Fibroblast of lung (primary cell): ENCODE measurements around the gene C8G. TPM values are rescaled to one million over a fixed set of nuclear protein-coding genes. Genes with fewer than 3 reads are reported as not detected.

Experiments
- DNase-seq, 2 donors: peaks; one replicate each; pipeline versions ENCODE4 v3.0.0 to v3.0.0-alpha.2; 2010; ENCODE audit warnings: low read depth in 2 of 2
- H2AFZ ChIP-seq: 2 replicates; pipeline ENCODE4 v1.5.1; 2012; ENCODE audit warnings: low read length, control low read depth, inconsistent platforms
- H3K27ac ChIP-seq: 2 replicates; pipeline ENCODE4 v1.5.1; 2011; ENCODE audit warnings: low read length, control low read depth; ENCODE audit not compliant: insufficient read depth
- H3K27me3 ChIP-seq: 2 replicates; pipeline ENCODE4 v1.5.1; 2011; ENCODE audit warnings: mild to moderate bottlenecking, low read length; ENCODE audit not compliant: control insufficient read depth, insufficient read depth
- H3K36me3 ChIP-seq: 2 replicates; pipeline ENCODE4 v1.5.1; 2011; ENCODE audit warnings: low read length; ENCODE audit not compliant: control insufficient read depth, insufficient read depth
- H3K4me1 ChIP-seq: 2 replicates; pipeline ENCODE4 v1.5.1; 2011; ENCODE audit warnings: low read length; ENCODE audit not compliant: control insufficient read depth, insufficient read depth; ENCODE audit errors: extremely low read depth
- H3K4me2 ChIP-seq: 2 replicates; pipeline ENCODE4 v1.5.1; 2011; ENCODE audit warnings: low read length, control low read depth; ENCODE audit not compliant: insufficient read depth; ENCODE audit errors: extremely low read depth
- H3K4me3 ChIP-seq, 4 experiments: fragments of 200-600 bp in 1 of 4; sonication (generic) in 1 of 4; replicated peaks in 1 of 4; 2 replicates each; pipeline ENCODE4 v1.5.1; 2011 to 2016; ENCODE audit warnings: low read length in 4 of 4, low read depth in 3 of 4, mild to moderate bottlenecking in 3 of 4, control low read depth in 2 of 4, inconsistent platforms in 1 of 4, mixed read lengths in 1 of 4; ENCODE audit not compliant: insufficient read depth in 1 of 4; ENCODE audit errors: control extremely low read depth in 1 of 4
- H3K79me2 ChIP-seq: 2 replicates; pipeline ENCODE4 v1.5.1; 2012; ENCODE audit warnings: mild to moderate bottlenecking, low read length, inconsistent platforms; ENCODE audit not compliant: control insufficient read depth, insufficient read depth
- H3K9ac ChIP-seq: 2 replicates; pipeline ENCODE4 v1.5.1; 2011; ENCODE audit warnings: mild to moderate bottlenecking, low read length, control low read depth; ENCODE audit not compliant: insufficient read depth
- H3K9me3 ChIP-seq: 2 replicates; pipeline ENCODE4 v1.5.1; 2012; ENCODE audit warnings: low read depth, low read length; ENCODE audit not compliant: control insufficient read depth, insufficient read depth
- H4K20me1 ChIP-seq: 2 replicates; pipeline ENCODE4 v1.5.1; 2011; ENCODE audit warnings: low read length; ENCODE audit not compliant: control insufficient read depth, insufficient read depth; ENCODE audit errors: extremely low read depth
- EZH2 ChIP-seq: IDR thresholded peaks from 2 replicates; pipeline ENCODE4 v1.5.1; 2012; ENCODE audit warnings: low read length, control low read depth, mild to moderate bottlenecking; ENCODE audit errors: missing control alignments
- polyA plus RNA-seq, 2 donors: library from polyadenylated mRNA; depleted of rRNA in 1 of 2; stranded (reverse) in 1 of 2; unstranded in 1 of 2; fragments of >200 nt; gene quantifications; 2 replicates each; pipeline ENCODE4 v1.2.1, GENCODE V29; 2011 to 2012; ENCODE audit warnings: missing spikeins in 1 of 2
- total RNA-seq: library from RNA; depleted of rRNA; stranded (reverse); fragments of >200 nt; gene quantifications from 2 replicates; pipeline ENCODE4 v1.2.1, GENCODE V29; 2014
- TF ChIP-seq, protein P1 (sequence below), 2 donors: IDR thresholded peaks in 1 of 2; conservative IDR thresholded peaks in 1 of 2; 1 replicate in 1 of 2; 2 replicates in 1 of 2; pipeline ENCODE4 v1.5.1; 2011 to 2012; ENCODE audit warnings: low read length in 2 of 2, control low read depth in 1 of 2, inconsistent platforms in 1 of 2, low read depth in 1 of 2, mild to moderate bottlenecking in 1 of 2

C8G gene
- total and polyA plus RNA-seq, 2 donors (not counting 1 experiment from before 2014, with no cell fraction given): 0.40 to 1.2 TPM

DNA sequence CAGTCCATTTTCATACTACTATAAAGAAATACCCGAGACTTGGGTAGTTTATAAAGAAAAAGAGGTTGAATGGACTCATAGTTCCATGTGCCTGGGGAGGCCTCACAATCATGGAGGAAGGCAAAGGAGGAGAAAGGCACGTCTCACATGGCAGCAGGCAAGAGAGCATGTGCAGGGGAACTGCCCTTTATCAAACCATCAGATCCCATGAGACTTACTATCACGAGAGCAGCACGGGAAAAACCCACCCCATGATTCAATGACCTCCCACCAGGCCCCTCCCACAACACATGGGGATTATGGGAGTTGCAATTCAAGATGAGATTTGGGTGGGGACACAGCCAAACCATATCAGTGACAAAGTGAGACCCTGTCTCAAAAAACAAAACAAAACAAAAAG is 38.8 kb upstream of the C8G start:
- H3K4me3 ChIP-seq: no peak overlapping the region
- DNase-seq: no peak
- no peaks in the 10 kb centered on the region for H3K27me3 ChIP-seq
- peaks cover 13% of the 10 kb centered on the region for H3K36me3 ChIP-seq
- no peak for TF ChIP-seq EZH2
- TF ChIP-seq, protein P1, sequence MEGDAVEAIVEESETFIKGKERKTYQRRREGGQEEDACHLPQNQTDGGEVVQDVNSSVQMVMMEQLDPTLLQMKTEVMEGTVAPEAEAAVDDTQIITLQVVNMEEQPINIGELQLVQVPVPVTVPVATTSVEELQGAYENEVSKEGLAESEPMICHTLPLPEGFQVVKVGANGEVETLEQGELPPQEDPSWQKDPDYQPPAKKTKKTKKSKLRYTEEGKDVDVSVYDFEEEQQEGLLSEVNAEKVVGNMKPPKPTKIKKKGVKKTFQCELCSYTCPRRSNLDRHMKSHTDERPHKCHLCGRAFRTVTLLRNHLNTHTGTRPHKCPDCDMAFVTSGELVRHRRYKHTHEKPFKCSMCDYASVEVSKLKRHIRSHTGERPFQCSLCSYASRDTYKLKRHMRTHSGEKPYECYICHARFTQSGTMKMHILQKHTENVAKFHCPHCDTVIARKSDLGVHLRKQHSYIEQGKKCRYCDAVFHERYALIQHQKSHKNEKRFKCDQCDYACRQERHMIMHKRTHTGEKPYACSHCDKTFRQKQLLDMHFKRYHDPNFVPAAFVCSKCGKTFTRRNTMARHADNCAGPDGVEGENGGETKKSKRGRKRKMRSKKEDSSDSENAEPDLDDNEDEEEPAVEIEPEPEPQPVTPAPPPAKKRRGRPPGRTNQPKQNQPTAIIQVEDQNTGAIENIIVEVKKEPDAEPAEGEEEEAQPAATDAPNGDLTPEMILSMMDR (conservative IDR thresholded peaks at IDR 0.05 in 1 of 2, IDR thresholded peaks at IDR 0.05 in 1 of 2; ENCODE audit: low read depth in 1 of 2, low read length in 2 of 2): no peak
- no peak overlapping the region for H2AFZ ChIP-seq
- H3K27ac ChIP-seq: no peak overlapping the region
- H3K9me3 ChIP-seq: no peaks in the 10 kb centered on the region
- no peak overlapping the region for H3K9ac ChIP-seq
- H3K4me2 ChIP-seq: no peak overlapping the region
- peaks cover 13% of the 10 kb centered on the region for H3K4me1 ChIP-seq
- no peaks in the 10 kb centered on the region for H4K20me1 ChIP-seq
- H3K79me2 ChIP-seq: no peaks in the 10 kb centered on the region

DNA sequence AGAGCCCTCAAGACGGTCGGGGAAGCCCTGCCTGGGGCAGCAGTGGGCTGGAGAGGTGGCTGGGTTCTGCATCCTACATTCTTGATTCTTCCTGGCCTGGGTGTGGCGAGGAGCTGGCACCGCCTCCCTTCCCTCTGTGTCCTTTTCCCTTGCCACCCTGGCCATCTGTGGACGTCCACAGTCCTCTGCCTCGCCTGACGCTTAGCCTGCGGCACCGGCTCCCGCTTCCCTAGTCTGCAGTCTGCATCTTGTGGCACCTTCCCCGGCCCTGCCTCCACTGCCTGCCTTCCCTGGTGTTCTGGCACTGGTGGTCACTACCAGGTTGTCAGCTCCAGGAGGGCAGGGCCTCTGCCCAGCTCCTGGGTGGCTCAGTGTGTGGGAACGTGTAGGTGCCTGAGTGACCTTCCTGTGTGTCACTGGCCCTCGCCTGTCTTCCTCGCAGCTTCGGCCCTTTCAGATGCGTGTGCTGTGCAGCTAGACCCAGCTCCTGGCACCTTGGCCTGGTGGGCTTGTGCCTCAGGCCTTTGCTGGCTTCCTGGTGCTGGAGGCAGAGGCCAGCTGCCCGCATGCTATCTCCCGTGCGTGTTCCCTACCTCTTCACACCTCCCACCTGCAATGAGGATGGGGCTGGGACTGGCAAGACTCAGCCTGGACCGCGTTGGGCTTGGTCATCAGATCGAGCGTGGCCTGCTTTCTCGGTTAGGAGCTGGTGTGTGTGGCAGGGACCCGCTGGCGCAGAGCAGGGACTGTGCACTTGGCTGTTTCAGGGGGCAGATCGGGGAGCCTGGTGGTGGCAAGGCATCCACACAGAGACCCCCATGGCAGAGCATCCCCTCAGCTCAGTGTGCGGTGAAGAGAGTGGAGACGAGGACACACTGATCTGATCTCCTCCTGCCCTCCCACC is 37.8 kb upstream of the C8G start:
- Histone ChIP-seq H3K9ac (no peak overlapping the region), H2AFZ (no peak overlapping the region), H3K27me3 (no peaks in the 10 kb centered on the region), H3K4me3 (no peak overlapping the region), H3K27ac (no peak overlapping the region), H3K36me3 (peaks cover 13% of the 10 kb centered on the region), H3K9me3 (no peaks in the 10 kb centered on the region), H3K4me1 (peaks cover 3% of the 10 kb centered on the region), H4K20me1 (no peaks in the 10 kb centered on the region), H3K4me2 (no peak overlapping the region), H3K79me2 (no peaks in the 10 kb centered on the region)
- no peak for DNase-seq
- TF ChIP-seq EZH2: no peak
- TF ChIP-seq, protein P1 (conservative IDR thresholded peaks at IDR 0.05 in 1 of 2, IDR thresholded peaks at IDR 0.05 in 1 of 2; ENCODE audit: low read depth in 1 of 2, low read length in 2 of 2): no peak

DNA sequence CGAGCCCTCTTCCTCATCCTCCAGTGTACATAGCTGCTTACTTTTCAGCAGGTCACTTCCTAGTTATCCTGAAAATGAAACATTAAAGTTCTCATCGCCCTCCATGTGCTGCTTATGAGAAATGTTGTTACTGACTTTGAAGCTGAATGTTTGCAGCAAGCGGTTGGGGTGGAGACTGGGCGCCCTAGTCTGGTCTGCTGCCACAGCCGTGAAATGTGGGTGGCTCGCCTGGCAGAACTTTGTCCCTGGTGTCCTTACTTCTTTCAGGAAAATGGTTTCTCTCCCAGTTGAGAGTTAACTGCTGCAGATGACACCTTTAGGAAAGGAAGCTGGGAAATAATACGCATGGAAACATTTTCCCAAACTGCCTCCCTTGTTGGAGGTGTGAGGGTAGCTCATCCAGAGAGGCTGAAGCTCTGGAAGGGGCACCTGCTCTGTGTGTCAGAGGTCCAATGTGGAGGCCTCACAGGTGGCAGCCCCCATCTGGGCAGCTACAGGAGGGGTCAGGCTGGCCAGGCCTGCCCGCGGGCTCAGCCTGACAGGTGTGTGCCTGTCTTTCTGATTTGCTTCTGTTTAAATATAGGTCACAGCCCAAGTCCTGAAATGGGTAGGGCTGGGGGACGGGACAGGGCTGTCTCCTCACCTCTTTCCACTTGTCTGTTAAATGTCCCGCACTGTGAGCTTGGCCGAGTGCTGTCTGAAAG is 34.7 kb upstream of the C8G start:
- no peak overlapping the region for H3K9ac ChIP-seq
- H3K4me2 ChIP-seq: no peak overlapping the region
- no peaks in the 10 kb centered on the region for H3K27me3 ChIP-seq
- no peak for TF ChIP-seq EZH2
- TF ChIP-seq, protein P1 (conservative IDR thresholded peaks at IDR 0.05 in 1 of 2, IDR thresholded peaks at IDR 0.05 in 1 of 2; ENCODE audit: low read depth in 1 of 2, low read length in 2 of 2): no peak
- no peaks in the 10 kb centered on the region for H3K4me1 ChIP-seq
- H2AFZ ChIP-seq: no peak overlapping the region
- no peaks in the 10 kb centered on the region for H4K20me1 ChIP-seq
- H3K4me3 ChIP-seq: no peak overlapping the region
- H3K36me3 ChIP-seq: peaks cover 14% of the 10 kb centered on the region
- DNase-seq: no peak
- no peaks in the 10 kb centered on the region for H3K79me2 ChIP-seq
- no peaks in the 10 kb centered on the region for H3K9me3 ChIP-seq
- no peak overlapping the region for H3K27ac ChIP-seq
